HL-60 (cell line): ENCODE data around the gene RNF224.

Experiments used
- POLR2AphosphoS5 ChIP-seq: IDR thresholded peaks from 2 replicates; pipeline ENCODE4 v1.6.1; 2012; ENCODE audit warnings: low read depth
- TF ChIP-seq, protein P1 (sequence below): IDR thresholded peaks from one replicate; pipeline ENCODE4 v1.5.1; 2011; ENCODE audit warnings: low read length, control low read depth, inconsistent platforms; ENCODE audit not compliant: insufficient read depth

DNA sequence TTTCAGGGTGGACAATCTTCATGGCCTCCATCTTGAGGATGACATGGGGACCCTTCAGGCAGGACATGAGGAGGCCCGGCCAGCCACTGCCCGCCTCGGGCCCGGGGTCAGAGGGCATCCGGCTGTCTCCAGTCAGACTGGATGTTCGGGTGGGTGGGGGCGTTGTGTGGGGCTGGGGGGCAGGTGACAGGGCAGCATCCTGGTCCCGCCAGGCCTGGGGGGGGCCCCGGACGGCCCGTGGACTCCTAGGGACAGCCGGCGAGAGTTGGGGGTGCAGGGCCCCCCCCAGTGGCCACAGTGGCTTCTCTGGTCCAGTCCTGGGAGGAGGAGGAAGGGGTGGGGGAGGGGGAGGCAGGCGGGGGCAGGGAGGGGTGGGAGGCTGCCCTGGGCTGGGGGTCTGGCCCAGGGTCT is 6.2 kb upstream of the RNF224 start:
- TF ChIP-seq, protein P1, sequence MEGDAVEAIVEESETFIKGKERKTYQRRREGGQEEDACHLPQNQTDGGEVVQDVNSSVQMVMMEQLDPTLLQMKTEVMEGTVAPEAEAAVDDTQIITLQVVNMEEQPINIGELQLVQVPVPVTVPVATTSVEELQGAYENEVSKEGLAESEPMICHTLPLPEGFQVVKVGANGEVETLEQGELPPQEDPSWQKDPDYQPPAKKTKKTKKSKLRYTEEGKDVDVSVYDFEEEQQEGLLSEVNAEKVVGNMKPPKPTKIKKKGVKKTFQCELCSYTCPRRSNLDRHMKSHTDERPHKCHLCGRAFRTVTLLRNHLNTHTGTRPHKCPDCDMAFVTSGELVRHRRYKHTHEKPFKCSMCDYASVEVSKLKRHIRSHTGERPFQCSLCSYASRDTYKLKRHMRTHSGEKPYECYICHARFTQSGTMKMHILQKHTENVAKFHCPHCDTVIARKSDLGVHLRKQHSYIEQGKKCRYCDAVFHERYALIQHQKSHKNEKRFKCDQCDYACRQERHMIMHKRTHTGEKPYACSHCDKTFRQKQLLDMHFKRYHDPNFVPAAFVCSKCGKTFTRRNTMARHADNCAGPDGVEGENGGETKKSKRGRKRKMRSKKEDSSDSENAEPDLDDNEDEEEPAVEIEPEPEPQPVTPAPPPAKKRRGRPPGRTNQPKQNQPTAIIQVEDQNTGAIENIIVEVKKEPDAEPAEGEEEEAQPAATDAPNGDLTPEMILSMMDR = no peak
- no peak for TF ChIP-seq POLR2AphosphoS5
